ENCODE measurements around the gene FKRP.

FKRP gene

DNA sequence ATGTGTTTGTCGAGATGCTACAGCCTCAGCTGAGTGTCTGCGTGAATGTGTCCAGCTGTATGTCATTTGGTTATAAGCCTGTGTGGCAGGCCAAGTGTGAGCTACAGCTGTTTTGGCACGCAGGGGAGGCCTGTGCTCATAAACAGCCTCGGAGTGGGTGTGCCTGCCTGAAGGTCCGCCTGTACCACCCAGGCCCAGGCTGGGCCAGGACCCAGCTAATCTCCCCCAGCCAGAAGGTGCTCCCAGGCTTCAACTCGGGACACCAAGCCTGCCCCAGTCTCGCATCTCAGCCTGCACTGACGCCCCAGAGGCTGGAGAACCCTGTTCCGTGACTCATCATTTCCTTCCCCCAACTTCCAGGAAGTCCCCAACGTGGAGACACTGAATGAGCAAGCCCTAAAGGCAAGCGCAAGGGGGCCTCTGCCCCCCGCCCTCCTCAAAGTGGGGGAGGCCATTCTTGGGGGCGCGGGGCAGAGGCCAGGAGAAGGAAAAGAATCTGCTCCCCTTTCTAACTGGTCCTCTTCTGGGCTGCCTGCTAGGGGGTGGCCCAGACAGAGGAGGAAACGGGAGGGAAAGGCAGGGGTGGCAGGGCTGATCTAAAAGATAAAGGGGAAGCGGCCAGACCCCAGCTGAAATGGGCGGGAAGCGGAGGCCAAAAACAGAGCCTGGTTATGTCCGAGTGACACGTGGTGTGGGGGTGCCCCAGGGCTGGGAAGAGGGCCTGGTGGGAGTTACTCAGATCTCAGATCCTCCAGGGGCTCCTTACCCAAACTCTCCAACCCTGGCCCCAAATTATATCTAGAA, 40.6 kb downstream of the FKRP start:
- Histone ChIP-seq H3K9ac (ENCODE audit: low read length) (peak overlapping the region; percentile 99), H3K4me2 (ENCODE audit: low read length) (peak overlapping the region; percentile 82), H3K56ac (ENCODE audit: low read length) (peak overlapping the region; percentile 97), H3K23ac (ENCODE audit: low read length) (peak overlapping the region; percentile 29), H2BK15ac (replicated peaks; ENCODE audit: low read depth) (no peak overlapping the region), H2BK5ac (ENCODE audit: low read length) (peak overlapping the region; percentile 14), H3K79me1 (ENCODE audit: low read length) (peaks cover 12% of the 10 kb centered on the region), H3K27ac (ENCODE audit: low read depth, low read length) (peak overlapping the region; percentile 86), H2AK5ac (ENCODE audit: low read length) (peak overlapping the region; percentile 64), H3K4me1 (ENCODE audit: control insufficient read depth, low read depth, low read length) (peaks cover 3% of the 10 kb centered on the region), H4K8ac (ENCODE audit: low read depth, low read length) (no peak overlapping the region), H3K36me3 (ENCODE audit: control insufficient read depth, insufficient read depth, low read length) (peaks cover 6% of the 10 kb centered on the region), H3K4ac (ENCODE audit: low read depth, low read length) (peak overlapping the region; percentile 89), H3K27me3 (ENCODE audit: insufficient read depth, low read length, poor library complexity) (no peaks in the 10 kb centered on the region), H3K4me3 (ENCODE audit: low read length) (peak overlapping the region; percentile 99), H4K5ac (ENCODE audit: low read length) (no peak overlapping the region), H3K79me2 (ENCODE audit: control insufficient read depth, insufficient read depth, low read length) (peaks cover 60% of the 10 kb centered on the region), H3K18ac (ENCODE audit: low read length) (peak overlapping the region; percentile 77), H2BK120ac (ENCODE audit: low read depth, low read length) (peak overlapping the region; percentile 30)
- peak; percentile 89 for DNase-seq
- WGBS (ENCODE audit: extremely low coverage, insufficient coverage, low lambda C conversion rate) = no CpG with 5 or more reads among the region's 20 CpGs

DNA sequence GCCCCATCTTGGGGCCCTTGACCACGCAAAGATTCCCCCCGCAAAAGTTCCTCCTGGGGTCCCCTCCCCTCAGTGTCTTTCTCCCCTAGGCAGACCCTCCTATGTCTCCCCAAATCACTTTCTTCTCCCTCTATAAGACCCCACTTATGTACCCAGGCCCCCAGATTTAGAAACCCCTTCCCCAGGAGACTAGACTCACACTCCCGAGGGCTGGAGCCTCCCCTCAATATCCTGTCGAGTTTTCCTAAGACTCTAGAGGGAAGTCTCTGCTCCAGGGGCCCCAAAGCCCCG, 41.1 kb downstream of the FKRP start:
- H3K56ac ChIP-seq (ENCODE audit: low read length) = peak overlapping the region; percentile 97
- H2BK120ac ChIP-seq (ENCODE audit: low read depth, low read length) = no peak overlapping the region
- peaks cover 4% of the 10 kb centered on the region for H3K36me3 ChIP-seq (ENCODE audit: control insufficient read depth, insufficient read depth, low read length)
- H3K23ac ChIP-seq (ENCODE audit: low read length) = no peak overlapping the region
- H3K9ac ChIP-seq (ENCODE audit: low read length) = peak overlapping the region; percentile 99
- peaks cover 3% of the 10 kb centered on the region for H3K4me1 ChIP-seq (ENCODE audit: control insufficient read depth, low read depth, low read length)
- peak overlapping the region; percentile 82 for H3K4me2 ChIP-seq (ENCODE audit: low read length)
- peak overlapping the region; percentile 86 for H3K27ac ChIP-seq (ENCODE audit: low read depth, low read length)
- peak overlapping the region; percentile 89 for H3K4ac ChIP-seq (ENCODE audit: low read depth, low read length)
- WGBS (ENCODE audit: extremely low coverage, insufficient coverage, low lambda C conversion rate) = no CpG with 5 or more reads among the region's 5 CpGs
- H4K8ac ChIP-seq (ENCODE audit: low read depth, low read length) = no peak overlapping the region
- H3K79me2 ChIP-seq (ENCODE audit: control insufficient read depth, insufficient read depth, low read length) = peaks cover 56% of the 10 kb centered on the region
- DNase-seq = no peak
- H3K79me1 ChIP-seq (ENCODE audit: low read length) = peaks cover 10% of the 10 kb centered on the region
- H3K27me3 ChIP-seq (ENCODE audit: insufficient read depth, low read length, poor library complexity) = no peaks in the 10 kb centered on the region
- peak overlapping the region; percentile 77 for H3K18ac ChIP-seq (ENCODE audit: low read length)
- H3K4me3 ChIP-seq (ENCODE audit: low read length) = peak overlapping the region; percentile 99
- H2BK15ac ChIP-seq (replicated peaks; ENCODE audit: low read depth) = no peak overlapping the region
- no peak overlapping the region for H2AK5ac ChIP-seq (ENCODE audit: low read length)
- H4K5ac ChIP-seq (ENCODE audit: low read length) = no peak overlapping the region
- H2BK5ac ChIP-seq (ENCODE audit: low read length) = peak overlapping the region; percentile 67

- Histone ChIP-seq H3K4me3 (ENCODE audit: low read length) (peak overlapping the region; percentile 99), H3K27me3 (ENCODE audit: insufficient read depth, low read length, poor library complexity) (no peaks in the 10 kb centered on the region), H3K9ac (ENCODE audit: low read length) (peak overlapping the region; percentile 99), H4K5ac (ENCODE audit: low read length) (no peak overlapping the region), H3K56ac (ENCODE audit: low read length) (peak overlapping the region; percentile 97), H2BK5ac (ENCODE audit: low read length) (peak overlapping the region; percentile 67), H2AK5ac (ENCODE audit: low read length) (peak overlapping the region; percentile 45), H3K4me2 (ENCODE audit: low read length) (peak overlapping the region; percentile 82), H3K4me1 (ENCODE audit: control insufficient read depth, low read depth, low read length) (peaks cover 3% of the 10 kb centered on the region), H3K79me1 (ENCODE audit: low read length) (peaks cover 6% of the 10 kb centered on the region), H3K27ac (ENCODE audit: low read depth, low read length) (peak overlapping the region; percentile 86), H3K79me2 (ENCODE audit: control insufficient read depth, insufficient read depth, low read length) (peaks cover 53% of the 10 kb centered on the region), H3K36me3 (ENCODE audit: control insufficient read depth, insufficient read depth, low read length) (peaks cover 1% of the 10 kb centered on the region), H2BK15ac (replicated peaks; ENCODE audit: low read depth) (no peak overlapping the region), H3K4ac (ENCODE audit: low read depth, low read length) (peak overlapping the region; percentile 89), H2BK120ac (ENCODE audit: low read depth, low read length) (no peak overlapping the region), H3K18ac (ENCODE audit: low read length) (peak overlapping the region; percentile 77), H3K23ac (ENCODE audit: low read length) (peak overlapping the region; percentile 99), H4K8ac (ENCODE audit: low read depth, low read length) (no peak overlapping the region)
- peak; percentile 84 for DNase-seq
- no CpG with 5 or more reads among the region's 80 CpGs for WGBS (ENCODE audit: extremely low coverage, insufficient coverage, low lambda C conversion rate)
Observed at GRCh38 chr19:46787331-46788261, 41.7 kb downstream of the FKRP start.

GRCh38 chr19:46788262-46788967, 42.6 kb downstream of the FKRP start, which contains the start of gene SLC1A5:
Gene SLC1A5, minus strand, starts transcription at chr19:46788594. Its CDS starts 629 bp downstream, at chr19:46787965.
- H3K4ac ChIP-seq (ENCODE audit: low read depth, low read length) = peak within 1 kb of the TSS; percentile 89
- DNase-seq = peak; percentile 99
- peaks cover 2% of the 10 kb centered on the region for H3K79me1 ChIP-seq (ENCODE audit: low read length)
- peak within 1 kb of the TSS; percentile 77 for H3K18ac ChIP-seq (ENCODE audit: low read length)
- H3K4me2 ChIP-seq (ENCODE audit: low read length) = peak within 1 kb of the TSS; percentile 82
- H3K4me1 ChIP-seq (ENCODE audit: control insufficient read depth, low read depth, low read length) = peaks cover 3% of the 10 kb centered on the region
- H2BK120ac ChIP-seq (ENCODE audit: low read depth, low read length) = no peak within 1 kb of the TSS
- no peak within 1 kb of the TSS for H4K5ac ChIP-seq (ENCODE audit: low read length)
- no peaks in the 10 kb centered on the region for H3K27me3 ChIP-seq (ENCODE audit: insufficient read depth, low read length, poor library complexity)
- peak within 1 kb of the TSS; percentile 67 for H2BK5ac ChIP-seq (ENCODE audit: low read length)
- H4K8ac ChIP-seq (ENCODE audit: low read depth, low read length) = no peak within 1 kb of the TSS
- WGBS (ENCODE audit: extremely low coverage, insufficient coverage, low lambda C conversion rate) = no CpG with 5 or more reads among the region's 46 CpGs
- H3K79me2 ChIP-seq (ENCODE audit: control insufficient read depth, insufficient read depth, low read length) = peaks cover 47% of the 10 kb centered on the region
- no peak within 1 kb of the TSS for H2BK15ac ChIP-seq (replicated peaks; ENCODE audit: low read depth)
- peak within 1 kb of the TSS; percentile 99 for H3K9ac ChIP-seq (ENCODE audit: low read length)
- peak within 1 kb of the TSS; percentile 99 for H3K4me3 ChIP-seq (ENCODE audit: low read length)
- H3K36me3 ChIP-seq (ENCODE audit: control insufficient read depth, insufficient read depth, low read length) = peaks cover 1% of the 10 kb centered on the region
- H3K23ac ChIP-seq (ENCODE audit: low read length) = peak within 1 kb of the TSS; percentile 99
- peak within 1 kb of the TSS; percentile 45 for H2AK5ac ChIP-seq (ENCODE audit: low read length)
- peak within 1 kb of the TSS; percentile 86 for H3K27ac ChIP-seq (ENCODE audit: low read depth, low read length)
- peak within 1 kb of the TSS; percentile 97 for H3K56ac ChIP-seq (ENCODE audit: low read length)

DNA sequence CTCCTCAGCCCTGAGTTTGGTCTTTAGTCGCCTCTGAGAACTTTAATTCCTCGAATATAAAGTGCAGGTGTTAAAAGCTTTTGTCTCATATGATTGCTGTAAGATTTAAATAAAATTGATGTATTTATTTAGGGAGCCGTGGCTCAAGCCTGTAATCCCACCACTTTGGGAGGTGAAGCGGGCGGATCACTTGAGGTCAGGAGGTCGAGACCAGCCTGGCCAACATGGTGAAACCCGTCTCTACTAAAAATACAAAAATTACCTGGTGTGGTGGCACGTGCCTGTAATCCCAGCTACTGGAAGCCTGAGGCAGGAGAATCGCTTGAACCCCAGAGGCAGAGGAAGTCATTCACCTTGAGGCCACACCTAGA, 43.1 kb downstream of the FKRP start:
- Histone ChIP-seq H3K27ac (ENCODE audit: low read depth, low read length) (no peak overlapping the region), H2BK5ac (ENCODE audit: low read length) (no peak overlapping the region), H3K23ac (ENCODE audit: low read length) (no peak overlapping the region), H3K36me3 (ENCODE audit: control insufficient read depth, insufficient read depth, low read length) (peaks cover under 1% of the 10 kb centered on the region), H3K4me3 (ENCODE audit: low read length) (no peak overlapping the region), H3K18ac (ENCODE audit: low read length) (no peak overlapping the region), H3K4ac (ENCODE audit: low read depth, low read length) (no peak overlapping the region), H3K4me2 (ENCODE audit: low read length) (no peak overlapping the region), H3K9ac (ENCODE audit: low read length) (no peak overlapping the region), H4K8ac (ENCODE audit: low read depth, low read length) (no peak overlapping the region), H3K27me3 (ENCODE audit: insufficient read depth, low read length, poor library complexity) (no peaks in the 10 kb centered on the region), H2BK15ac (replicated peaks; ENCODE audit: low read depth) (no peak overlapping the region), H3K56ac (ENCODE audit: low read length) (peak overlapping the region; percentile 17), H2AK5ac (ENCODE audit: low read length) (no peak overlapping the region), H2BK120ac (ENCODE audit: low read depth, low read length) (no peak overlapping the region), H3K79me2 (ENCODE audit: control insufficient read depth, insufficient read depth, low read length) (peaks cover 41% of the 10 kb centered on the region), H3K4me1 (ENCODE audit: control insufficient read depth, low read depth, low read length) (peaks cover 2% of the 10 kb centered on the region), H4K5ac (ENCODE audit: low read length) (no peak overlapping the region), H3K79me1 (ENCODE audit: low read length) (peaks cover under 1% of the 10 kb centered on the region)
- no peak for DNase-seq
- no CpG with 5 or more reads among the region's 9 CpGs for WGBS (ENCODE audit: extremely low coverage, insufficient coverage, low lambda C conversion rate)
